GM18858 (cell line): ENCODE results near the gene RNU11.
"Not testable (repeated sequence)": the region's sequence is repeated elsewhere in the genome, so short reads cannot be mapped to it uniquely, and the experiment has no call there.

ENCODE experiments used
- ATAC-seq: cut with Tn5 transposase; IDR thresholded peaks from one replicate; pipeline ENCODE4 v1.9.1; 2021; ENCODE audit not compliant: unreplicated experiment

The RNU11 gene

GRCh38 chr1:28648474-28649198, at the start of gene RNU11:
TSS of gene RNU11 (plus strand) at chr1:28648600.
- ATAC-seq: peak; percentile 57

- no peak for ATAC-seq
Measured at GRCh38 chr1:28601696-28602095, 46.7 kb upstream of the RNU11 start.

- no peak for ATAC-seq
Measured at GRCh38 chr1:28602536-28603439, 45.6 kb upstream of the RNU11 start.

- no peak for ATAC-seq
Measured at GRCh38 chr1:28604411-28604810, 44.0 kb upstream of the RNU11 start.

GRCh38 chr1:28604962-28605361, 43.4 kb upstream of the RNU11 start:
- ATAC-seq: no peak

GRCh38 chr1:28606771-28607170, 41.6 kb upstream of the RNU11 start:
- no peak for ATAC-seq

- no peak for ATAC-seq
Measured at GRCh38 chr1:28613175-28613574, 35.2 kb upstream of the RNU11 start.

GRCh38 chr1:28631713-28632112, 16.7 kb upstream of the RNU11 start:
- ATAC-seq: no peak

GRCh38 chr1:28632560-28632959, 15.8 kb upstream of the RNU11 start:
- no peak for ATAC-seq

- no peak for ATAC-seq
Measured at GRCh38 chr1:28640766-28641165, 7.6 kb upstream of the RNU11 start.

GRCh38 chr1:28642056-28642846, 6.1 kb upstream of the RNU11 start:
- ATAC-seq: peak; percentile 6

GRCh38 chr1:28642847-28643635, 5.4 kb upstream of the RNU11 start, which contains the start of gene TAF12:
TSS of gene TAF12 (minus strand) at chr1:28643067. CDS start at chr1:28622081, 20,986 bp downstream.
- ATAC-seq: peak; percentile 63

GRCh38 chr1:28644494-28644893, 3.9 kb upstream of the RNU11 start:
- ATAC-seq: no peak

GRCh38 chr1:28645406-28645805, 3.0 kb upstream of the RNU11 start:
- ATAC-seq: not testable (repeated sequence)

GRCh38 chr1:28646040-28646439, 2.4 kb upstream of the RNU11 start:
- ATAC-seq: no peak

GRCh38 chr1:28648008-28648473, 359 bp upstream of the RNU11 start:
- peak; percentile 38 for ATAC-seq

GRCh38 chr1:28653063-28653462, 4.7 kb downstream of the RNU11 start:
- ATAC-seq: not testable (repeated sequence)

- ATAC-seq: not testable (repeated sequence)
Measured at GRCh38 chr1:28653870-28654269, 5.5 kb downstream of the RNU11 start.

GRCh38 chr1:28655448-28656311, 7.3 kb downstream of the RNU11 start:
- not testable (repeated sequence) for ATAC-seq
